Measurements from ENCODE around the gene CRHR1. TPM values are rescaled to one million over a fixed set of nuclear protein-coding genes. Genes with fewer than 3 reads are reported as not detected.
A peak's percentile ranks its signal among the peaks of the same experiment; 100 is the strongest.

CRHR1 gene
- total and polyA plus RNA-seq, 4 donors = not detected

- peaks cover 4 to 72% (median 51%) of the 10 kb centered on the region in 3 donors for H3K27me3 ChIP-seq (ENCODE audit: control insufficient read depth in 3 of 3, insufficient read depth in 3 of 3, low read length in 2 of 3)
- TF ChIP-seq, protein P1, sequence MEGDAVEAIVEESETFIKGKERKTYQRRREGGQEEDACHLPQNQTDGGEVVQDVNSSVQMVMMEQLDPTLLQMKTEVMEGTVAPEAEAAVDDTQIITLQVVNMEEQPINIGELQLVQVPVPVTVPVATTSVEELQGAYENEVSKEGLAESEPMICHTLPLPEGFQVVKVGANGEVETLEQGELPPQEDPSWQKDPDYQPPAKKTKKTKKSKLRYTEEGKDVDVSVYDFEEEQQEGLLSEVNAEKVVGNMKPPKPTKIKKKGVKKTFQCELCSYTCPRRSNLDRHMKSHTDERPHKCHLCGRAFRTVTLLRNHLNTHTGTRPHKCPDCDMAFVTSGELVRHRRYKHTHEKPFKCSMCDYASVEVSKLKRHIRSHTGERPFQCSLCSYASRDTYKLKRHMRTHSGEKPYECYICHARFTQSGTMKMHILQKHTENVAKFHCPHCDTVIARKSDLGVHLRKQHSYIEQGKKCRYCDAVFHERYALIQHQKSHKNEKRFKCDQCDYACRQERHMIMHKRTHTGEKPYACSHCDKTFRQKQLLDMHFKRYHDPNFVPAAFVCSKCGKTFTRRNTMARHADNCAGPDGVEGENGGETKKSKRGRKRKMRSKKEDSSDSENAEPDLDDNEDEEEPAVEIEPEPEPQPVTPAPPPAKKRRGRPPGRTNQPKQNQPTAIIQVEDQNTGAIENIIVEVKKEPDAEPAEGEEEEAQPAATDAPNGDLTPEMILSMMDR (IDR thresholded peaks at IDR 0.05; ENCODE audit: control extremely low read depth, extremely low read depth) = no peak
- no peak for ATAC-seq (ENCODE audit: insufficient read depth, low FRiP score)
Observed at GRCh38 chr17:45784741-45785479, 790 bp downstream of the CRHR1 start.

DNA sequence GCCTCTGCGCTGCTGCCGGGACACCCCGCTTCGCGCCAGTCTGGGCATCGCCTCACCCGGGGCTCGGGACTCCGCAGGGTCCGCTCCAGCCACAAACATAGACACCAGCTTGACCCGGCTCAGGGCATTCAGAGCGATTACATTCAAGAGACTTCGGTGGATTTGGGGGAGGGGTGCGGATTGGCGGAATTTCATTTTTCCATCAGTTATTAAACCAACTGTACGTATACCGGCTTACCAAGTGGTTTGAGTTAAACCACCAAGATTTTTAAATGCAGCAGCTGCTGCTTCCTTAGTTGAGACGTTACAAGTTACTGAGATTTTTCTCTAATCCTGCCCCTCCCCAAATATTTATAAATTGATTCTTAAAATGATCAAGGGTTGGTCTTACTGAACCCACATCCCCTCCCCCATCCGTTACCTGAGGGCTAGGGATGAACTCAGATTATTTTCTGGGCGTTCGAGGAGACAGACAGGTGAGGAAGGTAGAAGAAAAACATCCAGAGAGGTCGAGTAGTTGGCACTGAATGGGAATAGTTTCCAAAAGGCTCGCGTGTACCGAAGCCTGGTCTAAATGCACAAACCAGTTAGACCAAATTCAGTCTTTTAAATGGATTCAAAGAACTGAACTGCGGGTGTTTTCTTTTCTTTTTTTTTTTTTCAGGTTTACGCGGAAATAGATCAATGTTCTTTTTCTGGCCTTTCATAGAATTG lies 1.5 kb downstream of the CRHR1 start:
- Histone ChIP-seq H3K9me3 (ENCODE audit: control insufficient read depth in 4 of 4, insufficient read depth in 3 of 4, low read length in 3 of 4) (peaks cover 0 to 3% (median 0%) of the 10 kb centered on the region in 4 donors), H3K4me1 (ENCODE audit: control insufficient read depth in 5 of 5, insufficient read depth in 5 of 5, low read length in 5 of 5) (peaks cover 0 to 20% (median 13%) of the 10 kb centered on the region in 5 donors), H3K27ac (ENCODE audit: low read depth in 1 of 2, low read length in 1 of 2) (no peak overlapping the region), H3K4me3 (no peak overlapping the region), H3K36me3 (ENCODE audit: control insufficient read depth in 4 of 4, insufficient read depth in 4 of 4, low read length in 4 of 4) (no peaks in the 10 kb centered on the region), H3K9ac (ENCODE audit: insufficient read depth in 1 of 2, low read length in 2 of 2) (no peak overlapping the region), H3K27me3 (ENCODE audit: control insufficient read depth in 3 of 3, insufficient read depth in 3 of 3, low read length in 2 of 3) (peaks cover 4 to 76% (median 56%) of the 10 kb centered on the region in 3 donors)
- peak in 1 of 3 donors; percentile 13 for DNase-seq
- TF ChIP-seq, protein P1 (IDR thresholded peaks at IDR 0.05; ENCODE audit: control extremely low read depth, extremely low read depth) = no peak
- WGBS, 2 donors = 21 to 25% methylated on average over 28 of the region's 28 CpGs
- ATAC-seq (ENCODE audit: insufficient read depth, low FRiP score) = no peak

More at GRCh38 chr17:45784741-45785479, 790 bp downstream of the CRHR1 start:
- 0 to 1% methylated on average over 64 to 82 of the region's 82 CpGs for WGBS, 2 donors
- Histone ChIP-seq H3K9ac (ENCODE audit: insufficient read depth in 1 of 2, low read length in 2 of 2) (no peak overlapping the region), H3K36me3 (ENCODE audit: control insufficient read depth in 4 of 4, insufficient read depth in 4 of 4, low read length in 4 of 4) (no peaks in the 10 kb centered on the region), H3K4me1 (ENCODE audit: control insufficient read depth in 5 of 5, insufficient read depth in 5 of 5, low read length in 5 of 5) (peaks cover 0 to 20% (median 13%) of the 10 kb centered on the region in 5 donors), H3K27ac (ENCODE audit: low read depth in 1 of 2, low read length in 1 of 2) (no peak overlapping the region), H3K4me3 (peak overlapping the region; percentile 12), H3K9me3 (ENCODE audit: control insufficient read depth in 4 of 4, insufficient read depth in 3 of 4, low read length in 3 of 4) (peaks cover 0 to 3% (median 0%) of the 10 kb centered on the region in 4 donors)
- peak; percentile 21 to 29 (median 29) for DNase-seq

DNA sequence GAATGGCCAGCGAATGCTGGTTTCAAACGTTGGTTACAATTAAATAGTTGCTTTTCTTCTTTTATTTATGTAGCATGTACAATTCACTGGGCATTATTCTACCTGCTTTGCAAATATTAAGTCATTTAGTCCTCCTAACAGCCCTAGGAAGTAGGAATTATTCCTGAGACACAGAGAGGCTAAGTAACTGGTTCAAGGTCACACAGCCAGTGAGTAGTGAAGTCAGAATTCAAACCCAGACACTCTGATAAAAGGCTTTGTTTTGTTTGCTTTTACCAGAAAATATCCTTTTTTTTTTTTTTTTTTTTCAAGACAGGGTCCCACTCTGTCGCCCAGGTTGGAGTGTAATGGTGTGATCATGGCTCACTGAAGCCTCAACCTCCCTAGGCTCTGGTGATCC lies 2.2 kb downstream of the CRHR1 start:
- H3K27ac ChIP-seq (ENCODE audit: low read depth in 1 of 2, low read length in 1 of 2) = no peak overlapping the region
- H3K4me3 ChIP-seq = no peak overlapping the region
- H3K9ac ChIP-seq (ENCODE audit: insufficient read depth in 1 of 2, low read length in 2 of 2) = no peak overlapping the region
- DNase-seq (no peak), ATAC-seq (ENCODE audit: insufficient read depth, low FRiP score) (no peak)
- peaks cover 0 to 20% (median 13%) of the 10 kb centered on the region in 5 donors for H3K4me1 ChIP-seq (ENCODE audit: control insufficient read depth in 5 of 5, insufficient read depth in 5 of 5, low read length in 5 of 5)
- 73 to 86% methylated on average over 3 of the region's 3 CpGs for WGBS, 2 donors
- H3K9me3 ChIP-seq (ENCODE audit: control insufficient read depth in 4 of 4, insufficient read depth in 3 of 4, low read length in 3 of 4) = peaks cover 0 to 3% (median 0%) of the 10 kb centered on the region in 4 donors
- peaks cover 4 to 74% (median 60%) of the 10 kb centered on the region in 3 donors for H3K27me3 ChIP-seq (ENCODE audit: control insufficient read depth in 3 of 3, insufficient read depth in 3 of 3, low read length in 2 of 3)
- no peaks in the 10 kb centered on the region for H3K36me3 ChIP-seq (ENCODE audit: control insufficient read depth in 4 of 4, insufficient read depth in 4 of 4, low read length in 4 of 4)
- TF ChIP-seq, protein P1 (IDR thresholded peaks at IDR 0.05; ENCODE audit: control extremely low read depth, extremely low read depth) = no peak

All from lung (tissue), 12 donors.